Middle frontal gyrus (tissue), 1 donor: Measurements from ENCODE around the gene STX18.

ENCODE experiments used
- DNase-seq: peaks from one replicate; pipeline ENCODE4 v3.0.0-alpha.2; 2015; ENCODE audit warnings: low spot score; ENCODE audit errors: extremely low spot score

Gene STX18

GRCh38 chr4:4386296-4386735 is 155.5 kb downstream of the STX18 start:
- DNase-seq, result no peak

GRCh38 chr4:4385729-4386295 is 156.0 kb downstream of the STX18 start:
- DNase-seq, result no peak

GRCh38 chr4:4384837-4385236 is 157.0 kb downstream of the STX18 start:
- DNase-seq, result no peak

GRCh38 chr4:4383085-4383484 is 158.8 kb downstream of the STX18 start:
- no peak for DNase-seq

- DNase-seq, result no peak
These were observed 162.2 kb downstream of the STX18 start for GRCh38 chr4:4379540-4380087.

GRCh38 chr4:4377732-4378460 is 164.0 kb downstream of the STX18 start:
- DNase-seq, result no peak

GRCh38 chr4:4377191-4377590 is 164.7 kb downstream of the STX18 start:
- no peak for DNase-seq

GRCh38 chr4:4376074-4376473 is 165.8 kb downstream of the STX18 start:
- DNase-seq, result no peak

GRCh38 chr4:4374388-4375098 is 167.3 kb downstream of the STX18 start:
- no peak for DNase-seq
